NCI-H2107 (cell line): ENCODE measurements around the gene CPNE2.
"Not testable (repeated sequence)": the region's sequence is repeated elsewhere in the genome, so short reads cannot be mapped to it uniquely, and the experiment has no call there.

Experiments
- DNase-seq: peaks from one replicate; lab custom pipeline; 2025; lab: John Stamatoyannopoulos, UW

The CPNE2 gene

GRCh38 chr16:57091975-57092785 is at the start of gene CPNE2:
Gene CPNE2 (plus strand): TSS chr16:57092583. CDS start chr16:57110743, 18,160 bp downstream.
- no peak for DNase-seq

GRCh38 chr16:57043248-57043647 is 49.1 kb upstream of the CPNE2 start:
- no peak for DNase-seq

GRCh38 chr16:57044931-57045693 is 47.3 kb upstream of the CPNE2 start:
- DNase-seq = no peak

- no peak for DNase-seq
Observed at GRCh38 chr16:57045694-57046381, 46.5 kb upstream of the CPNE2 start.

- no peak for DNase-seq
Observed at GRCh38 chr16:57048095-57048494, 44.3 kb upstream of the CPNE2 start.

GRCh38 chr16:57049678-57050077 is 42.7 kb upstream of the CPNE2 start:
- no peak for DNase-seq

- no peak for DNase-seq
Observed at GRCh38 chr16:57051696-57052228, 40.6 kb upstream of the CPNE2 start.

GRCh38 chr16:57053206-57053605 is 39.2 kb upstream of the CPNE2 start:
- no peak for DNase-seq

- DNase-seq = no peak
Observed at GRCh38 chr16:57054338-57054737, 38.0 kb upstream of the CPNE2 start.

- no peak for DNase-seq
Observed at GRCh38 chr16:57054771-57055170, 37.6 kb upstream of the CPNE2 start.

- DNase-seq = no peak
Observed at GRCh38 chr16:57055671-57056070, 36.7 kb upstream of the CPNE2 start.

GRCh38 chr16:57058291-57058861 is 34.0 kb upstream of the CPNE2 start:
- no peak for DNase-seq

- no peak for DNase-seq
Observed at GRCh38 chr16:57060323-57061083, 31.9 kb upstream of the CPNE2 start.

- no peak for DNase-seq
Observed at GRCh38 chr16:57061084-57061905, 31.1 kb upstream of the CPNE2 start.

- no peak for DNase-seq
Observed at GRCh38 chr16:57062329-57062728, 30.1 kb upstream of the CPNE2 start.

- DNase-seq = not testable (repeated sequence)
Observed at GRCh38 chr16:57063189-57063588, 29.2 kb upstream of the CPNE2 start.

- DNase-seq = no peak
Observed at GRCh38 chr16:57064995-57065394, 27.4 kb upstream of the CPNE2 start.

GRCh38 chr16:57066625-57067024 is 25.8 kb upstream of the CPNE2 start:
- no peak for DNase-seq

GRCh38 chr16:57067347-57067746 is 25.0 kb upstream of the CPNE2 start:
- DNase-seq = no peak

GRCh38 chr16:57069053-57069452 is 23.3 kb upstream of the CPNE2 start:
- DNase-seq = no peak
